Upper lobe of left lung (tissue), 6 donors: ENCODE results near the gene ARFGEF3. TPM values are rescaled to one million over a fixed set of nuclear protein-coding genes. Genes with fewer than 3 reads are reported as not detected.

Experiments used
- ATAC-seq, 2 donors: fragments of 200-7000 bp; cut with Tn5 transposase; one replicate each; pipeline ENCODE4 v1.9.1; 2022; ENCODE audit warnings: mild to moderate bottlenecking in 2 of 2, moderate library complexity in 2 of 2; ENCODE audit not compliant: low FRiP score in 2 of 2
- DNase-seq, 2 donors: peaks; one replicate each; pipeline ENCODE4 v3.0.0-alpha.2; 2019 to 2020
- H3K27ac ChIP-seq, 4 donors: fragments of 200-600 bp; sonication (generic); one replicate each; pipeline ENCODE4 v1.5.1; 2016 to 2019
- H3K27me3 ChIP-seq, 4 donors: fragments of 200-600 bp; sonication (generic); one replicate each; pipeline ENCODE4 v1.5.1; 2017 to 2019
- H3K36me3 ChIP-seq, 4 donors: fragments of 200-600 bp; sonication (generic); one replicate each; pipeline ENCODE4 v1.5.1; 2016 to 2019
- H3K4me1 ChIP-seq, 4 donors: fragments of 200-600 bp; sonication (generic); one replicate each; pipeline ENCODE4 v1.5.1; 2018 to 2019
- H3K4me3 ChIP-seq, 4 donors: fragments of 200-600 bp; sonication (generic); one replicate each; pipeline ENCODE4 v1.5.1; 2017 to 2019; ENCODE audit warnings: mild to moderate bottlenecking in 2 of 4, moderate library complexity in 1 of 4
- H3K9me3 ChIP-seq, 4 donors: fragments of 200-600 bp; sonication (generic); one replicate each; pipeline ENCODE4 v1.5.1; 2018 to 2019
- CTCF ChIP-seq, 6 experiments: fragments of 450-650 bp in 4 of 6; fragments of 200-600 bp in 2 of 6; sonication (generic) in 2 of 6; IDR thresholded peaks; one replicate each; pipeline ENCODE4 v1.5.1; 2016 to 2019; ENCODE audit warnings: antibody characterized with exemption in 6 of 6
- EP300 ChIP-seq, 4 donors: sonication (generic); formaldehyde crosslinking; IDR thresholded peaks; one replicate each; pipeline ENCODE4 v1.5.1; 2017; ENCODE audit warnings: antibody characterized with exemption in 4 of 4, control low read depth in 2 of 4
- POLR2A ChIP-seq, 4 donors: fragments of 450-650 bp; IDR thresholded peaks; one replicate each; pipeline ENCODE4 v1.5.1; 2016 to 2017; ENCODE audit warnings: antibody characterized with exemption in 4 of 4, mild to moderate bottlenecking in 2 of 4
- POLR2AphosphoS5 ChIP-seq, 2 donors: sonication (generic); formaldehyde crosslinking; IDR thresholded peaks; one replicate each; pipeline ENCODE4 v1.5.1; 2017; ENCODE audit warnings: antibody characterized with exemption in 2 of 2
- WGBS, 2 donors: methylation state at CpG; one replicate each; pipeline ENCODE4 v1.1.5; 2017 to 2018; 5-methylcytosine and 5-hydroxymethylcytosine counted together
- total RNA-seq, 6 donors: library from RNA; depleted of rRNA in 4 of 6; stranded (reverse); fragments of >200 nt in 4 of 6; gene quantifications; one replicate each; pipeline versions ENCODE4 v1.1.0 to v1.2.1, GENCODE V29; 2016 to 2021
- donor health status: DM: no; HTN: no; CAD: no; lungs with moderate emphysema.
- donor health status: DM: no; HTN: yes; CAD: no; lungs with severe emphysema.

ARFGEF3 gene
- total RNA-seq, 6 donors from 2014 or later, result 19.8 to 53.6 (median 30.5) TPM

- no peaks in the 10 kb centered on the region for H3K4me1 ChIP-seq
- WGBS, 2 donors, result 74 to 84% methylated on average over 4 of the region's 4 CpGs
- H3K9me3 ChIP-seq, result no peaks in the 10 kb centered on the region
- ATAC-seq (no peak), DNase-seq (no peak)
- no peak for TF ChIP-seq POLR2AphosphoS5 (IDR thresholded peaks at IDR 0.05)
- TF ChIP-seq POLR2A (IDR thresholded peaks at IDR 0.05), result no peak
- TF ChIP-seq EP300 (IDR thresholded peaks at IDR 0.05), result no peak
- no peak for TF ChIP-seq CTCF (IDR thresholded peaks at IDR 0.05)
- no peaks in the 10 kb centered on the region for H3K27me3 ChIP-seq
- H3K36me3 ChIP-seq, result no peaks in the 10 kb centered on the region
- no peak overlapping the region for H3K27ac ChIP-seq
- H3K4me3 ChIP-seq, result no peak overlapping the region
Observed at GRCh38 chr6:138204792-138205384, 43.1 kb downstream of the ARFGEF3 start.

- no peak for ATAC-seq
- Histone ChIP-seq H3K36me3 (no peaks in the 10 kb centered on the region), H3K27ac (no peak overlapping the region), H3K9me3 (no peaks in the 10 kb centered on the region), H3K27me3 (no peaks in the 10 kb centered on the region), H3K4me3 (no peak overlapping the region), H3K4me1 (no peaks in the 10 kb centered on the region)
- 76 to 79% methylated on average over 5 of the region's 5 CpGs for WGBS, 2 donors
- TF ChIP-seq EP300 (IDR thresholded peaks at IDR 0.05), result no peak
- TF ChIP-seq POLR2AphosphoS5 (IDR thresholded peaks at IDR 0.05), result no peak
- TF ChIP-seq POLR2A (IDR thresholded peaks at IDR 0.05), result no peak
- no peak for TF ChIP-seq CTCF (IDR thresholded peaks at IDR 0.05)
- DNase-seq, result no peak
Observed at GRCh38 chr6:138205437-138206094, 43.8 kb downstream of the ARFGEF3 start.

- TF ChIP-seq CTCF (IDR thresholded peaks at IDR 0.05), result no peak
- TF ChIP-seq POLR2AphosphoS5 (IDR thresholded peaks at IDR 0.05), result no peak
- TF ChIP-seq POLR2A (IDR thresholded peaks at IDR 0.05), result no peak
- no peak for TF ChIP-seq EP300 (IDR thresholded peaks at IDR 0.05)
- no peaks in the 10 kb centered on the region for H3K4me1 ChIP-seq
- no peaks in the 10 kb centered on the region for H3K27me3 ChIP-seq
- no peaks in the 10 kb centered on the region for H3K9me3 ChIP-seq
- H3K4me3 ChIP-seq, result no peak overlapping the region
- no peak overlapping the region for H3K27ac ChIP-seq
- ATAC-seq, result no peak
- DNase-seq, result no peak
- no peaks in the 10 kb centered on the region for H3K36me3 ChIP-seq
Observed at GRCh38 chr6:138206862-138207261, 45.1 kb downstream of the ARFGEF3 start.

GRCh38 chr6:138211048-138211581 is 49.4 kb downstream of the ARFGEF3 start:
- H3K27me3 ChIP-seq, result no peaks in the 10 kb centered on the region
- WGBS, 2 donors, result 76 to 83% methylated on average over 2 of the region's 2 CpGs
- no peak overlapping the region for H3K4me3 ChIP-seq
- DNase-seq (no peak), ATAC-seq (no peak)
- no peaks in the 10 kb centered on the region for H3K4me1 ChIP-seq
- H3K9me3 ChIP-seq, result no peaks in the 10 kb centered on the region
- H3K27ac ChIP-seq, result peak overlapping the region in 1 of 4 donors; percentile 7
- no peaks in the 10 kb centered on the region for H3K36me3 ChIP-seq
- TF ChIP-seq POLR2AphosphoS5 (IDR thresholded peaks at IDR 0.05), result no peak
- TF ChIP-seq POLR2A (IDR thresholded peaks at IDR 0.05), result no peak
- no peak for TF ChIP-seq EP300 (IDR thresholded peaks at IDR 0.05)
- TF ChIP-seq CTCF (IDR thresholded peaks at IDR 0.05), result no peak
